Activated gamma-delta T cell (primary cell): Measurements from ENCODE around the gene SHB.

Experiments
- DNase-seq: peaks from one replicate; lab custom pipeline; 2025; lab: John Stamatoyannopoulos, UW

Gene SHB

GRCh38 chr9:38042626-38043357, 26.2 kb downstream of the SHB start:
- DNase-seq = no peak

- DNase-seq = no peak
These were observed 27.3 kb downstream of the SHB start for GRCh38 chr9:38041564-38042243.

- DNase-seq = no peak
These were observed 28.9 kb downstream of the SHB start for GRCh38 chr9:38039907-38040682.

GRCh38 chr9:38039090-38039906, 29.7 kb downstream of the SHB start:
- no peak for DNase-seq

- no peak for DNase-seq
These were observed 30.5 kb downstream of the SHB start for GRCh38 chr9:38038307-38039089.

- DNase-seq = no peak
These were observed 31.1 kb downstream of the SHB start for GRCh38 chr9:38037981-38038306.

- no peak for DNase-seq
These were observed 32.5 kb downstream of the SHB start for GRCh38 chr9:38036359-38037084.

GRCh38 chr9:38035873-38036272, 33.2 kb downstream of the SHB start:
- no peak for DNase-seq

- DNase-seq = no peak
These were observed 35.1 kb downstream of the SHB start for GRCh38 chr9:38033941-38034340.

- no peak for DNase-seq
These were observed 36.5 kb downstream of the SHB start for GRCh38 chr9:38032266-38033110.

- no peak for DNase-seq
These were observed 37.4 kb downstream of the SHB start for GRCh38 chr9:38031594-38031993.

GRCh38 chr9:38030658-38031057, 38.4 kb downstream of the SHB start:
- DNase-seq = no peak

GRCh38 chr9:38029915-38030638, 39.0 kb downstream of the SHB start:
- DNase-seq = no peak

GRCh38 chr9:38027714-38028113, 41.3 kb downstream of the SHB start:
- DNase-seq = no peak

- no peak for DNase-seq
These were observed 42.0 kb downstream of the SHB start for GRCh38 chr9:38026840-38027527.

GRCh38 chr9:38026021-38026809, 42.8 kb downstream of the SHB start:
- DNase-seq = no peak

GRCh38 chr9:38025166-38025565, 43.9 kb downstream of the SHB start:
- no peak for DNase-seq
